Stimulated activated CD4-positive, alpha-beta T cell treated with anti-CD3 and anti-CD28 coated beads, TNF-alpha, amount 100 ng/mL, for 4 hours (primary cell): Measurements from ENCODE around the gene OR12D1.

Experiments
- DNase-seq, 3 experiments: peaks; one replicate each; pipeline ENCODE4 v3.0.0-alpha.2; 2020; ENCODE audit warnings: low read depth in 3 of 3

The OR12D1 gene

DNA sequence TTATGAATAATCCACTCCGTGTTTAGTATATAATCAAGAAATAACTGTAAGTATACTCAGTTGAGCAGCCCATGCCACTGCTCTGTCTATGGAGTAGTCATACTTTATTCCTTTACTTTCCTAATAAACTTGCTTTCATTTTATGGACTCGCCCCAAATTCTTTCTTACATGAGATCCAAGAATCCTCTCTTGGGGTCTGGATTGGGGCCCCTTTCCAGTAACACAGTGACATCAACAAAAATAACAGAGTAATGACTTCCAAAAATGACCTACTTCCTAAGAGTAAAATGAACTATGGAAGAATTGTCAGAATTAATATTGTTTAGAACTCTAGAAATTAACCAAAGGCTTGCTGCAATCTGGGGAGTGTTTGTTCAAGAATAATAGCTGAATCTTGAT lies 51.1 kb downstream of the OR12D1 start:
- no peak for DNase-seq

DNA sequence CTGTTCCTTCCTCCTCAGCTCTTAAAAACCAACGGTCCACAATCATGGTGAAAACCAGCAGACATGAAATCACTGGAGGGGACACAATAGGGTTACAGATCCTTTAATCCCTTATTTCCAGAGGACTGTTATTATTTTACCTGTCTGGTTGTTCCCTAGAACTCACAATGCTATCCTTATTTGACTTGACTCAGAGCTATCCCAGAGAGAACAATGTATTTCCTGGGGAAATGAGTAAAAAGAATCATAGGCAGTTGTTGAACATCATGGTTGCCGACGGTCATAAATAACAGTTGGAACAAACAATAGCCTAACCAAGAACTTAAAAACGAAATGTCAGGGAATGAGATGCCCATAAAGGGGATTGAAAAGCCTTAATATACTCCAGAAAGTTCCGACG lies 51.5 kb downstream of the OR12D1 start:
- no peak for DNase-seq
